Aorta (tissue), 5 donors: ENCODE measurements around the gene JSRP1. TPM values are rescaled to one million over a fixed set of nuclear protein-coding genes. Genes with fewer than 3 reads are reported as not detected.

Experiments used
- ATAC-seq: fragments of 200-7000 bp; cut with Tn5 transposase; one replicate; pipeline ENCODE4 v1.9.1; 2022; ENCODE audit warnings: moderate library complexity; ENCODE audit not compliant: low FRiP score
- DNase-seq, 2 donors: peaks; one replicate each; pipeline ENCODE4 v3.0.0-alpha.2; 2020
- H3K27ac ChIP-seq, 2 donors: one replicate each; pipeline ENCODE4 v1.5.1; 2013; ENCODE audit warnings: low read length in 2 of 2, mild to moderate bottlenecking in 2 of 2, moderate library complexity in 2 of 2, control low read depth in 1 of 2, inconsistent platforms in 1 of 2, low read depth in 1 of 2
- H3K27me3 ChIP-seq, 2 donors: one replicate each; pipeline ENCODE4 v1.6.1; 2013; ENCODE audit warnings: control low read depth in 1 of 2, low read length in 1 of 2, mild to moderate bottlenecking in 1 of 2, moderate library complexity in 1 of 2; ENCODE audit not compliant: insufficient read depth in 2 of 2, control insufficient read depth in 1 of 2
- H3K36me3 ChIP-seq, 2 donors: one replicate each; pipeline ENCODE4 v1.6.1; 2013; ENCODE audit warnings: control low read depth in 1 of 2, low read length in 1 of 2, mild to moderate bottlenecking in 1 of 2; ENCODE audit not compliant: insufficient read depth in 2 of 2, control insufficient read depth in 1 of 2
- H3K4me1 ChIP-seq, 2 donors: one replicate each; pipeline ENCODE4 v1.6.1; 2013; ENCODE audit warnings: low read length in 2 of 2, control low read depth in 1 of 2, mild to moderate bottlenecking in 1 of 2, moderate library complexity in 1 of 2; ENCODE audit not compliant: insufficient read depth in 2 of 2, control insufficient read depth in 1 of 2
- H3K4me3 ChIP-seq, 2 donors: one replicate each; pipeline ENCODE4 v1.5.1; 2013; ENCODE audit warnings: low read length in 2 of 2, control low read depth in 1 of 2, mild to moderate bottlenecking in 1 of 2
- H3K9me3 ChIP-seq: one replicate; pipeline ENCODE4 v1.6.1; 2013; ENCODE audit warnings: mild to moderate bottlenecking, low read length; ENCODE audit not compliant: control insufficient read depth
- WGBS, 2 donors: extraction: QIAGEN DNeasy Blood & Tissue Kit; methylation state at CpG; one replicate each; pipeline ENCODE4 v1.1.7; 2013; 5-methylcytosine and 5-hydroxymethylcytosine counted together
- intact Hi-C, 2 donors: fragments of 100-400 bp; cut with DNase I; formaldehyde crosslinking; loops; one replicate each; pipeline versions ENCODE4 v1.14.2 to v1.15.0; 2022
- polyA plus RNA-seq, 2 donors: library from polyadenylated mRNA; stranded (reverse); fragments of 200-250 nt; gene quantifications; one replicate each; pipeline ENCODE4 v1.2.3, GENCODE V29; 2013
- total RNA-seq, 2 donors: library from RNA; stranded (reverse); fragmentation: NEBNext Ultra II Directional; extraction: Animal tissue kit (Norgen Biotek cat#: 25700); gene quantifications; one replicate each; pipeline ENCODE4 v1.2.1, GENCODE V29; 2021
- donor health status: healthy with polysubstance abuse.
- donor health status: Bipolar disorder and iron deficiency.
- donor health status: DM: no; HTN: no; CAD: no.
- donor health status: DM: no; HTN: no; CAD: no.
- donor health status: DM: yes; HTN: yes; CAD: no.

JSRP1 gene
- total and polyA plus RNA-seq, 4 donors: 0.38 to 0.42 TPM; not detected in 2

GRCh38 chr19:2249880-2250765, 6.1 kb downstream of the JSRP1 start:
- DNase-seq: no peak
- Histone ChIP-seq H3K27me3 (no peaks in the 10 kb centered on the region), H3K9me3 (no peaks in the 10 kb centered on the region), H3K36me3 (peaks cover 6 to 13% of the 10 kb centered on the region in 2 donors), H3K4me3 (no peak overlapping the region), H3K4me1 (no peaks in the 10 kb centered on the region), H3K27ac (no peak overlapping the region)
- intact Hi-C loops: no loop called here
- no peak for ATAC-seq
- 22 to 26% methylated on average over 39 to 43 of the region's 43 CpGs for WGBS, 2 donors

- Histone ChIP-seq H3K36me3 (peaks cover 10 to 17% of the 10 kb centered on the region in 2 donors), H3K9me3 (no peaks in the 10 kb centered on the region), H3K4me1 (no peaks in the 10 kb centered on the region), H3K27ac (no peak within 1 kb of the TSS), H3K4me3 (no peak within 1 kb of the TSS), H3K27me3 (no peaks in the 10 kb centered on the region)
- DNase-seq (no peak), ATAC-seq (no peak)
- 73% methylated on average over 27 of the region's 27 CpGs for WGBS, 2 donors
- intact Hi-C loops: no loop called here
Measured at GRCh38 chr19:2249010-2249866, 7.0 kb downstream of the JSRP1 start, which contains the start of gene AMH. AMH (plus strand) TSS chr19:2249323; CDS start chr19:2249333, 10 bp downstream.

- H3K27me3 ChIP-seq: no peaks in the 10 kb centered on the region
- DNase-seq (no peak), ATAC-seq (no peak)
- peaks cover 11 to 17% of the 10 kb centered on the region in 2 donors for H3K36me3 ChIP-seq
- H3K27ac ChIP-seq: no peak overlapping the region
- intact Hi-C loops: no loop called here
- H3K4me3 ChIP-seq: no peak overlapping the region
- no peaks in the 10 kb centered on the region for H3K9me3 ChIP-seq
- no peaks in the 10 kb centered on the region for H3K4me1 ChIP-seq
- 82% methylated on average over 18 to 21 of the region's 21 CpGs for WGBS, 2 donors
Measured at GRCh38 chr19:2248136-2249009, 7.8 kb downstream of the JSRP1 start.

- 84 to 89% methylated on average over 25 to 28 of the region's 28 CpGs for WGBS, 2 donors
- no peak overlapping the region for H3K4me3 ChIP-seq
- H3K27ac ChIP-seq: no peak overlapping the region
- no peaks in the 10 kb centered on the region for H3K27me3 ChIP-seq
- H3K4me1 ChIP-seq: no peaks in the 10 kb centered on the region
- ATAC-seq (no peak), DNase-seq (no peak)
- H3K36me3 ChIP-seq: peaks cover 11 to 17% of the 10 kb centered on the region in 2 donors
- no peaks in the 10 kb centered on the region for H3K9me3 ChIP-seq
- intact Hi-C loops: no loop called here
Measured at GRCh38 chr19:2247433-2248101, 8.7 kb downstream of the JSRP1 start.

- Histone ChIP-seq H3K27ac (no peak overlapping the region), H3K9me3 (no peaks in the 10 kb centered on the region), H3K4me1 (no peaks in the 10 kb centered on the region), H3K4me3 (no peak overlapping the region), H3K27me3 (no peaks in the 10 kb centered on the region), H3K36me3 (peaks cover 11 to 17% of the 10 kb centered on the region in 2 donors)
- WGBS, 2 donors: 75 to 79% methylated on average over 26 of the region's 26 CpGs
- intact Hi-C loops: no loop called here
- DNase-seq: no peak
- ATAC-seq: peak; percentile 36
Measured at GRCh38 chr19:2246801-2247361, 9.3 kb downstream of the JSRP1 start.

- Histone ChIP-seq H3K4me1 (no peaks in the 10 kb centered on the region), H3K36me3 (peaks cover 11 to 17% of the 10 kb centered on the region in 2 donors), H3K4me3 (no peak overlapping the region), H3K9me3 (no peaks in the 10 kb centered on the region), H3K27me3 (no peaks in the 10 kb centered on the region), H3K27ac (no peak overlapping the region)
- ATAC-seq (no peak), DNase-seq (no peak)
- intact Hi-C loops: no loop called here
- 90 to 93% methylated on average over 25 of the region's 25 CpGs for WGBS, 2 donors
Measured at GRCh38 chr19:2246014-2246620, 10.1 kb downstream of the JSRP1 start.

GRCh38 chr19:2245273-2245672, 10.9 kb downstream of the JSRP1 start:
- intact Hi-C loops: no loop called here
- Histone ChIP-seq H3K27ac (no peak overlapping the region), H3K36me3 (peaks cover 11 to 17% of the 10 kb centered on the region in 2 donors), H3K4me3 (no peak overlapping the region), H3K27me3 (no peaks in the 10 kb centered on the region), H3K9me3 (no peaks in the 10 kb centered on the region), H3K4me1 (peaks cover 0 to 5% of the 10 kb centered on the region in 2 donors)
- 93 to 95% methylated on average over 14 to 15 of the region's 15 CpGs for WGBS, 2 donors
- no peak for DNase-seq
- no peak for ATAC-seq
